Liver (tissue), 9 donors: Measurements from ENCODE around the gene ZNF491. TPM values are rescaled to one million over a fixed set of nuclear protein-coding genes. Genes with fewer than 3 reads are reported as not detected.

Source experiments
- DNase-seq: peaks from one replicate; pipeline ENCODE4 v3.0.0-alpha.2; 2017; ENCODE audit warnings: low spot score
- H3K27ac ChIP-seq, 2 donors: one replicate each; pipeline ENCODE4 v1.7.0; 2013; ENCODE audit warnings: inconsistent platforms in 2 of 2, low read length in 2 of 2, control low read depth in 1 of 2, low read depth in 1 of 2, mild to moderate bottlenecking in 1 of 2
- H3K27me3 ChIP-seq, 4 donors: one replicate each; pipeline versions ENCODE4 v1.6.1 to v1.7.0; 2013; ENCODE audit warnings: low read length in 3 of 4, inconsistent platforms in 1 of 4, mild to moderate bottlenecking in 1 of 4, moderate library complexity in 1 of 4; ENCODE audit not compliant: control insufficient read depth in 4 of 4, insufficient read depth in 4 of 4
- H3K36me3 ChIP-seq, 4 donors: one replicate each; pipeline versions ENCODE4 v1.6.1 to v1.7.0; 2013; ENCODE audit warnings: low read length in 3 of 4, mild to moderate bottlenecking in 3 of 4, low read depth in 1 of 4, moderate library complexity in 1 of 4; ENCODE audit not compliant: control insufficient read depth in 4 of 4, insufficient read depth in 3 of 4
- H3K4me1 ChIP-seq, 4 donors: one replicate each; pipeline versions ENCODE4 v1.6.1 to v1.7.0; 2013; ENCODE audit warnings: low read length in 3 of 4, mild to moderate bottlenecking in 3 of 4, moderate library complexity in 1 of 4; ENCODE audit not compliant: control insufficient read depth in 4 of 4, insufficient read depth in 4 of 4
- H3K4me3 ChIP-seq, 3 donors: one replicate each; pipeline versions ENCODE4 v1.6.1 to v1.7.0; 2013; ENCODE audit warnings: low read length in 3 of 3, control low read depth in 1 of 3, low read depth in 1 of 3, mild to moderate bottlenecking in 1 of 3
- H3K9ac ChIP-seq, 2 donors: one replicate each; pipeline ENCODE4 v1.7.0; 2013; ENCODE audit warnings: low read length in 2 of 2, mild to moderate bottlenecking in 2 of 2, moderate library complexity in 2 of 2, control low read depth in 1 of 2, low read depth in 1 of 2
- H3K9me3 ChIP-seq, 4 donors: one replicate each; pipeline versions ENCODE4 v1.6.1 to v1.7.0; 2013; ENCODE audit warnings: low read length in 3 of 4; ENCODE audit not compliant: control insufficient read depth in 4 of 4
- EGR1 ChIP-seq, 2 donors: IDR thresholded peaks; 2 replicates each; pipeline ENCODE4 v1.6.1; 2016 to 2018; ENCODE audit warnings: antibody characterized with exemption in 2 of 2, low read depth in 2 of 2
- FOXA1 ChIP-seq: IDR thresholded peaks from 2 replicates; pipeline ENCODE4 v1.6.1; 2016; ENCODE audit warnings: antibody characterized with exemption
- FOXA2 ChIP-seq: IDR thresholded peaks from 2 replicates; pipeline ENCODE4 v1.6.1; 2016; ENCODE audit warnings: antibody characterized with exemption
- GABPA ChIP-seq, 2 donors: IDR thresholded peaks in 1 of 2; conservative IDR thresholded peaks in 1 of 2; 2 replicates each; pipeline ENCODE4 v1.6.1; 2016; ENCODE audit warnings: antibody characterized with exemption in 2 of 2, mild to moderate bottlenecking in 1 of 2, moderate library complexity in 1 of 2
- HNF4A ChIP-seq, 2 donors: conservative IDR thresholded peaks; 2 replicates each; pipeline ENCODE4 v1.6.1; 2016; ENCODE audit warnings: antibody characterized with exemption in 2 of 2, mild to moderate bottlenecking in 2 of 2
- HNF4G ChIP-seq: IDR thresholded peaks from 2 replicates; pipeline ENCODE4 v1.6.1; 2016; ENCODE audit warnings: antibody characterized with exemption
- JUND ChIP-seq, 2 donors: IDR thresholded peaks; 2 replicates each; pipeline ENCODE4 v1.6.1; 2016; ENCODE audit warnings: antibody characterized with exemption in 2 of 2
- NR2F2 ChIP-seq: IDR thresholded peaks from 2 replicates; pipeline ENCODE4 v1.6.1; 2016; ENCODE audit warnings: antibody characterized with exemption
- RAD21 ChIP-seq, 2 donors: IDR thresholded peaks; 2 replicates each; pipeline ENCODE4 v1.6.1; 2016; ENCODE audit warnings: antibody characterized with exemption in 2 of 2, mild to moderate bottlenecking in 2 of 2
- RXRA ChIP-seq, 2 donors: IDR thresholded peaks; 2 replicates each; pipeline ENCODE4 v1.6.1; 2017 to 2018; ENCODE audit warnings: antibody characterized with exemption in 2 of 2, mild to moderate bottlenecking in 1 of 2
- SP1 ChIP-seq: IDR thresholded peaks from 2 replicates; pipeline ENCODE4 v1.6.1; 2018; ENCODE audit warnings: antibody characterized with exemption, mild to moderate bottlenecking
- TAF1 ChIP-seq: conservative IDR thresholded peaks from 2 replicates; pipeline ENCODE4 v1.6.1; 2016; ENCODE audit warnings: antibody characterized with exemption, mild to moderate bottlenecking
- YY1 ChIP-seq: IDR thresholded peaks from 2 replicates; pipeline ENCODE4 v1.6.1; 2016; ENCODE audit warnings: antibody characterized with exemption, mild to moderate bottlenecking
- WGBS: extraction: QIAGEN DNeasy Blood & Tissue Kit; methylation state at CpG from one replicate; pipeline ENCODE4 v1.1.7; 2013; 5-methylcytosine and 5-hydroxymethylcytosine counted together
- polyA plus RNA-seq, 2 donors: library from polyadenylated mRNA; stranded (reverse) in 1 of 2; unstranded in 1 of 2; fragments of 200-250 nt in 1 of 2; fragments of >200 nt in 1 of 2; fragmentation: Nextera tagmentation in 1 of 2; extraction: Ambion mirVana in 1 of 2; gene quantifications; one replicate each; pipeline versions ENCODE4 v1.2.1 to v1.2.3, GENCODE V29; 2013 to 2015
- total RNA-seq, 2 donors: library from RNA; depleted of rRNA; stranded (reverse); fragments of >200 nt; gene quantifications; one replicate each; pipeline ENCODE4 v1.2.3, GENCODE V29; 2014
- TF ChIP-seq, protein P1 (sequence below): IDR thresholded peaks from 2 replicates; pipeline ENCODE4 v1.6.1; 2016; ENCODE audit warnings: antibody characterized with exemption, mild to moderate bottlenecking
- TF ChIP-seq, protein P2 (sequence below): IDR thresholded peaks from 2 replicates; pipeline ENCODE4 v1.6.1; 2016; ENCODE audit warnings: antibody characterized with exemption
- TF ChIP-seq, protein P3 (sequence below): fragments of 150-350 bp; IDR thresholded peaks from 2 replicates; pipeline ENCODE4 v1.5.1; 2017; ENCODE audit warnings: improper control_type of control experiment, low read depth, low read length; ENCODE audit not compliant: missing input control
- TF ChIP-seq, protein P4 (sequence below): IDR thresholded peaks from 2 replicates; pipeline ENCODE4 v1.6.1; 2016; ENCODE audit warnings: antibody characterized with exemption
- TF ChIP-seq, protein P5 (sequence below): IDR thresholded peaks from 2 replicates; pipeline ENCODE4 v1.6.1; 2016; ENCODE audit warnings: antibody characterized with exemption
- donor health status: healthy.
- donor health status: healthy.
- donor health status: healthy.
- donor health status: healthy.
- donor health status: healthy.

The ZNF491 gene
- total and polyA plus RNA-seq, 4 donors = 0.24 to 1.8 (median 0.75) TPM

DNA sequence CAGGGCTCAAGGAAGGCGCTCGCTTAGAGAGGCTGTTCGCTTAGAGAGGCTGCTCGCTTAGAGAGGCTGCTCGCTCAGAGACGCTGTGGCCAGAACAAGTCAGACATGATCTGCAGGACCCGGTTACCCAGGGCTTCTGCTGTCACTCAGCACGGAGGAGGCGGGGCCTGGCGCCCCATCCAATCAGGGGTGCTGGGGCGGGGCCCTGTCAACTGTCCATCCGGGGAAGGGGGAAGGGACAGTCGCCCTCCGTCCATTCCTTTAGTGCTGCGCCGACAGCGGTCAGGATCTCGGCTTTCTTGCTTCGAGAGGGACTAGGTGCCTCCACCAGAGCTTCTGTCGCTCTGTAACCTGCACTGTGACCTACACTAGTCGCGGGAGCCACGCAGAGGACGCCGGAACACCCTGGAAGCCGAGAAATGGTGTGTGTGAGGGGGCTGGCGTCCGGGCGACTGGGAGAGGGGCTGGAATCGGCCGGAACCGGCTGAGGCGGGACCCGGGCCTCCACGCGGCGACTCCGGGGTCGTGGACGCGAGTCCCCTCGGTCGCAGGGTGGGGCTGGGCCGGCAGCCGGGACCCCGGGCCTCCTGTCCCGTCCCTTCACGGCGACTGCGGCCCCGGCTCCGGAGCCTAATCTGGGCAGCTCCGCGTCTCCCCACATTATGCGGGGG, 15.8 kb downstream of the ZNF491 start, which contains the start of gene ZNF440:
ZNF440 (plus strand) TSS at position 245 of the 671 bp plus-strand sequence; CDS start at position 420, 175 bp downstream.
- peak in 1 of 2 donors; percentile 51 for TF ChIP-seq GABPA (IDR thresholded peaks at IDR 0.05 in 1 of 2, conservative IDR thresholded peaks at IDR 0.05 in 1 of 2)
- TF ChIP-seq TAF1 = peak; percentile 76
- peak; percentile 83 for TF ChIP-seq YY1
- peak in 1 of 2 donors; percentile 35 for TF ChIP-seq RAD21 (IDR thresholded peaks at IDR 0.05)
- TF ChIP-seq, protein P1, sequence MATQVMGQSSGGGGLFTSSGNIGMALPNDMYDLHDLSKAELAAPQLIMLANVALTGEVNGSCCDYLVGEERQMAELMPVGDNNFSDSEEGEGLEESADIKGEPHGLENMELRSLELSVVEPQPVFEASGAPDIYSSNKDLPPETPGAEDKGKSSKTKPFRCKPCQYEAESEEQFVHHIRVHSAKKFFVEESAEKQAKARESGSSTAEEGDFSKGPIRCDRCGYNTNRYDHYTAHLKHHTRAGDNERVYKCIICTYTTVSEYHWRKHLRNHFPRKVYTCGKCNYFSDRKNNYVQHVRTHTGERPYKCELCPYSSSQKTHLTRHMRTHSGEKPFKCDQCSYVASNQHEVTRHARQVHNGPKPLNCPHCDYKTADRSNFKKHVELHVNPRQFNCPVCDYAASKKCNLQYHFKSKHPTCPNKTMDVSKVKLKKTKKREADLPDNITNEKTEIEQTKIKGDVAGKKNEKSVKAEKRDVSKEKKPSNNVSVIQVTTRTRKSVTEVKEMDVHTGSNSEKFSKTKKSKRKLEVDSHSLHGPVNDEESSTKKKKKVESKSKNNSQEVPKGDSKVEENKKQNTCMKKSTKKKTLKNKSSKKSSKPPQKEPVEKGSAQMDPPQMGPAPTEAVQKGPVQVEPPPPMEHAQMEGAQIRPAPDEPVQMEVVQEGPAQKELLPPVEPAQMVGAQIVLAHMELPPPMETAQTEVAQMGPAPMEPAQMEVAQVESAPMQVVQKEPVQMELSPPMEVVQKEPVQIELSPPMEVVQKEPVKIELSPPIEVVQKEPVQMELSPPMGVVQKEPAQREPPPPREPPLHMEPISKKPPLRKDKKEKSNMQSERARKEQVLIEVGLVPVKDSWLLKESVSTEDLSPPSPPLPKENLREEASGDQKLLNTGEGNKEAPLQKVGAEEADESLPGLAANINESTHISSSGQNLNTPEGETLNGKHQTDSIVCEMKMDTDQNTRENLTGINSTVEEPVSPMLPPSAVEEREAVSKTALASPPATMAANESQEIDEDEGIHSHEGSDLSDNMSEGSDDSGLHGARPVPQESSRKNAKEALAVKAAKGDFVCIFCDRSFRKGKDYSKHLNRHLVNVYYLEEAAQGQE = peak; percentile 95
- TF ChIP-seq, protein P2, sequence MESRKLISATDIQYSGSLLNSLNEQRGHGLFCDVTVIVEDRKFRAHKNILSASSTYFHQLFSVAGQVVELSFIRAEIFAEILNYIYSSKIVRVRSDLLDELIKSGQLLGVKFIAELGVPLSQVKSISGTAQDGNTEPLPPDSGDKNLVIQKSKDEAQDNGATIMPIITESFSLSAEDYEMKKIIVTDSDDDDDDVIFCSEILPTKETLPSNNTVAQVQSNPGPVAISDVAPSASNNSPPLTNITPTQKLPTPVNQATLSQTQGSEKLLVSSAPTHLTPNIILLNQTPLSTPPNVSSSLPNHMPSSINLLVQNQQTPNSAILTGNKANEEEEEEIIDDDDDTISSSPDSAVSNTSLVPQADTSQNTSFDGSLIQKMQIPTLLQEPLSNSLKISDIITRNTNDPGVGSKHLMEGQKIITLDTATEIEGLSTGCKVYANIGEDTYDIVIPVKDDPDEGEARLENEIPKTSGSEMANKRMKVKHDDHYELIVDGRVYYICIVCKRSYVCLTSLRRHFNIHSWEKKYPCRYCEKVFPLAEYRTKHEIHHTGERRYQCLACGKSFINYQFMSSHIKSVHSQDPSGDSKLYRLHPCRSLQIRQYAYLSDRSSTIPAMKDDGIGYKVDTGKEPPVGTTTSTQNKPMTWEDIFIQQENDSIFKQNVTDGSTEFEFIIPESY = no peak
- no peak for TF ChIP-seq HNF4G
- peak; percentile 86 for TF ChIP-seq SP1
- H3K27ac ChIP-seq = peak within 1 kb of the TSS; percentile 74 to 76
- peak; percentile 97 for DNase-seq
- H3K4me3 ChIP-seq = peak within 1 kb of the TSS; percentile 63 to 83 (median 74)
- H3K27me3 ChIP-seq = no peaks in the 10 kb centered on the region
- H3K9me3 ChIP-seq = peaks cover 0 to 3% (median under 1%) of the 10 kb centered on the region in 4 donors
- peak within 1 kb of the TSS; percentile 63 to 77 for H3K9ac ChIP-seq
- under 1% methylated on average over 55 of the region's 55 CpGs for WGBS
- peaks cover 0 to 13% (median 7%) of the 10 kb centered on the region in 4 donors for H3K4me1 ChIP-seq
- H3K36me3 ChIP-seq = no peaks in the 10 kb centered on the region

DNA sequence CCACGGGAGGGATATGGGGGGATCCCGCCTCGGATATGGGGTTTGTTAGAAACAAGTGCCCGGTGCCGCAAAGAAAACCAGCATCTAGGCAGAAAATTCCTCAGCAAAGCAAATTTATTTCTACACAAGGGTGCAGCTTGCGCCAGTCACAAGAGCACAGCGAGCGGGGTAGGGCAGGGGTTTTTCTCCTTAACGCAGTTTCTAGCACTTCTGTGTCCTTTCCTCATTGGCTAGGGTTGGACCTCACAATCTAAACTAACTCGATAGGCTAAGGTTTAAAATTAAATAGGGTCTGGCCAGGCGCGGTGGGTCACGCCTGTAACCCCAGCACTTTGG, 16.3 kb downstream of the ZNF491 start:
- H3K27ac ChIP-seq = peak overlapping the region; percentile 74 to 76
- no peak for DNase-seq

More for the DNA sequence above, 16.3 kb downstream of the ZNF491 start:
- H3K4me3 ChIP-seq = peak overlapping the region; percentile 63 to 83 (median 74)
- H3K9me3 ChIP-seq = peaks cover 0 to under 1% (median 0%) of the 10 kb centered on the region in 4 donors
- H3K36me3 ChIP-seq = peaks cover 0 to 2% (median 0%) of the 10 kb centered on the region in 4 donors
- peak overlapping the region; percentile 48 to 77 for H3K9ac ChIP-seq
- H3K27me3 ChIP-seq = no peaks in the 10 kb centered on the region
- TF ChIP-seq, protein P3, sequence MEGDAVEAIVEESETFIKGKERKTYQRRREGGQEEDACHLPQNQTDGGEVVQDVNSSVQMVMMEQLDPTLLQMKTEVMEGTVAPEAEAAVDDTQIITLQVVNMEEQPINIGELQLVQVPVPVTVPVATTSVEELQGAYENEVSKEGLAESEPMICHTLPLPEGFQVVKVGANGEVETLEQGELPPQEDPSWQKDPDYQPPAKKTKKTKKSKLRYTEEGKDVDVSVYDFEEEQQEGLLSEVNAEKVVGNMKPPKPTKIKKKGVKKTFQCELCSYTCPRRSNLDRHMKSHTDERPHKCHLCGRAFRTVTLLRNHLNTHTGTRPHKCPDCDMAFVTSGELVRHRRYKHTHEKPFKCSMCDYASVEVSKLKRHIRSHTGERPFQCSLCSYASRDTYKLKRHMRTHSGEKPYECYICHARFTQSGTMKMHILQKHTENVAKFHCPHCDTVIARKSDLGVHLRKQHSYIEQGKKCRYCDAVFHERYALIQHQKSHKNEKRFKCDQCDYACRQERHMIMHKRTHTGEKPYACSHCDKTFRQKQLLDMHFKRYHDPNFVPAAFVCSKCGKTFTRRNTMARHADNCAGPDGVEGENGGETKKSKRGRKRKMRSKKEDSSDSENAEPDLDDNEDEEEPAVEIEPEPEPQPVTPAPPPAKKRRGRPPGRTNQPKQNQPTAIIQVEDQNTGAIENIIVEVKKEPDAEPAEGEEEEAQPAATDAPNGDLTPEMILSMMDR = no peak
- TF ChIP-seq HNF4A (conservative IDR thresholded peaks at IDR 0.05) (no peak), JUND (IDR thresholded peaks at IDR 0.05) (no peak), SP1 (no peak), FOXA1 (no peak), HNF4G (no peak), FOXA2 (no peak), RXRA (IDR thresholded peaks at IDR 0.05) (no peak), NR2F2 (no peak), RAD21 (IDR thresholded peaks at IDR 0.05) (no peak), EGR1 (IDR thresholded peaks at IDR 0.05; ENCODE audit: low read depth in 2 of 2) (no peak)
- TF ChIP-seq, protein P2 = no peak
- TF ChIP-seq, protein P4, sequence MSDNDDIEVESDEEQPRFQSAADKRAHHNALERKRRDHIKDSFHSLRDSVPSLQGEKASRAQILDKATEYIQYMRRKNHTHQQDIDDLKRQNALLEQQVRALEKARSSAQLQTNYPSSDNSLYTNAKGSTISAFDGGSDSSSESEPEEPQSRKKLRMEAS = no peak
- TF ChIP-seq, protein P5, sequence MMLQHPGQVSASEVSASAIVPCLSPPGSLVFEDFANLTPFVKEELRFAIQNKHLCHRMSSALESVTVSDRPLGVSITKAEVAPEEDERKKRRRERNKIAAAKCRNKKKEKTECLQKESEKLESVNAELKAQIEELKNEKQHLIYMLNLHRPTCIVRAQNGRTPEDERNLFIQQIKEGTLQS = no peak
- TF ChIP-seq, protein P1 = no peak
- WGBS = 9% methylated on average over 13 of the region's 13 CpGs
- peaks cover 0 to 13% (median 7%) of the 10 kb centered on the region in 4 donors for H3K4me1 ChIP-seq
